Astrocyte (in vitro differentiated cells and primary cell): Measurements from ENCODE around the gene ABHD11.

Experiments
- CTCF ChIP-seq: IDR thresholded peaks from 2 replicates; pipeline ENCODE4 v1.5.1; 2011; ENCODE audit warnings: low read depth, mild to moderate bottlenecking, inconsistent platforms, low read length, moderate library complexity; ENCODE audit not compliant: insufficient read depth
- EZH2 ChIP-seq: IDR thresholded peaks from 2 replicates; pipeline ENCODE4 v1.6.1; 2012; ENCODE audit warnings: mild to moderate bottlenecking, low read length, inconsistent platforms; ENCODE audit not compliant: insufficient read depth

- no peak for TF ChIP-seq CTCF
- no peak for TF ChIP-seq EZH2
Measured at GRCh38 chr7:73688288-73688687, 50.3 kb downstream of the ABHD11 start.
